DMS114 treated with DMSO at 0.1 percent for 48 hours (cell line): ENCODE data around the gene CCDC85C.

Experiments
- DNase-seq: peaks from one replicate; lab custom pipeline; 2025; ENCODE audit not compliant: unreplicated experiment; lab: John Stamatoyannopoulos, UW

The CCDC85C gene

DNA sequence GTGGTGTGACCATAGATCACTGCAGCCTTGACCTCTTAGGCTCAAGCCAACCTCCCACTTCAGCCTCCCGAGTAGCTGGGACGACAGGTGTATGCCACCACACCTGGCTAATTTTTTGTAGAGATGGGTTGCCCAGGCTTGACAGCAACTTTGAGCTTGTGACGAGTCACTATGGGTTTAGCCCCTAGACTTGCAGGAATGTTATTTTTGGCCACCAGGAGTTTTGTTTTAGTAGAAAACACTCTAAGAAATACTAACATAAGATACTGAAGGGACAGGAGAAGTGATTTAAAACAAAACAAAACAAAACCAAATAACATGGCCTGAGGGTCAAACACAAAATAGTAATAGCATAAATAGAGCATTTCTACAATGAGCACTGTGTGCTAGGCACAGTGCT, 149.8 kb downstream of the CCDC85C start:
- no peak for DNase-seq

- DNase-seq: no peak
Observed at GRCh38 chr14:99452968-99453367, 151.0 kb downstream of the CCDC85C start.

DNA sequence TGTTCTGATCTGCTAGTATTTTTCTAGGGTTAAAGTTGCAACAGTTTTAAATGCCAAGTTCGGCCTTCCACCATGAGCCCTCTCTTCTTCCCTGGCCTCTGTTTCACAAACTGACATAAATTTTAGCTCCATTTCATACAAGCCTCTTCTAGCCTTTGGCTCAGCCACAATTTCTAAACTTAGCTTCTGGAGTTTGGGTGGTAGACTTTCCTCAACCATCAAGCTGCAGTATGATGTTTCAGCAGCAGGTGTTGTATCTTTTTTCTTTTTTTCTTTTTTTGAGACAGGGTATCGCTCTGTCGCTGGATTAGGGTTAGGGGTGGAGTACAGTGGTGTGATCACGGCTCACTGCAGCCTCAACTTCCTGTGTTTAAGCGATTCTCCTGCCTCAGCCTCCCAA, 152.8 kb downstream of the CCDC85C start:
- no peak for DNase-seq

DNA sequence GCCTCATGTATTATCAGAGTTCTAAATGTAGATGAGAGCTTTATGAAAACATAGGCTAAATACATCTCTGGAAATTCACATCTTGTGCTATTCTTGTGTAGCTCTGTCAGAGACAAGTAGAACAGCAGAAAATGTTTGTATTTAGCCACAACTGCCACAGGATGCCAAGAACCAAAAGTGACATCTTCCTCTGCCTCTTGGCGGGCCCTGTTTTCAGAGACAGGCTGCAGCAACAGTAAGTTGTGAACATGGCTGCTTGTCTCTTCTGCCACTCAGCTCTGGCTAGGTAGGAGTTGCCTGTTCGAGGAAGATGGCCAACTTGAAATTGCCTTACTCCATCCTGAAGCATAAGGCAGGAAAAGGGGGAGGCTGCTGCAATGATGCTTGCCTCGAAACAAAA, 153.7 kb downstream of the CCDC85C start:
- no peak for DNase-seq
